HG03097 (cell line): ENCODE data around the gene RASL10B.
"Not testable (repeated sequence)": the region's sequence is repeated elsewhere in the genome, so short reads cannot be mapped to it uniquely, and the experiment has no call there.

Source experiments
- ATAC-seq: cut with Tn5 transposase; IDR thresholded peaks from one replicate; pipeline ENCODE4 v1.9.1; 2021; ENCODE audit not compliant: unreplicated experiment, low FRiP score

RASL10B gene

DNA sequence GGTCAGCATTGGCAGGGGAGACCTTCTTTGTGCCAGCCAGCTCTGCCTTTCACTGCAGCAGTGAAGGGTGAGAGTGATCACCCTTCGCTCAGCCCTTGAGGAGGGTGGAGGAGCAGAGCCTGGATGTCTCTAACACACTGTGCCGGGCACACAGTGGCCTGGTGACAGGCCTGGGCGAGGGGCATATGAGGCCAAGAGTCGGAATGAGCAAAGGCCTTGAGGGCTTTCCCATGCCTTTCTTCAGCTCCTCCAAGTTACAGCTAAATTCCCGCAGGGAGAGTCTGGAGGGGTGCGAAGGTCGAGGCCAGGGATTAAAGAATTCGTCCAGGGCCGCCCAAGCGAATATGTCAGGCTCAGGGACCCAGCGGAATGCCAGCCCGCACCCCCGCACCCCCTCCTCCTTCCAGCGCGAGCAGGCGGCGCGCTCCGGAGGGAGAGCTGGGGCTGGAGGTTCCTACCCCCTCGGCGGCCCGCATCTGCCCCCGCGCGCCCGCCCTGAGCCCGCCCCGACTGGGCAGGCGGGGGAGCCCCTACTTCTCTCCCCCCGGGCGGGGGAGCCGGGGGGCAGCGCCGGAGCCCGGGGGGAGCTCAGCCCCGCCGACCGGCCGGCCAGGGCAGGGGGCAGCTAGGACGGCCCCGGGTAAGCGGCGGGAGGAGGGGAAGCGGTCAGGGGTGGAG is at the start of gene RASL10B:
Gene RASL10B (plus strand): TSS at position 401 of the 678 bp plus-strand sequence. CDS start 3,546 bp downstream, outside the sequence.
- no peak for ATAC-seq

GRCh38 chr17:35683591-35683990 is 47.8 kb upstream of the RASL10B start:
- no peak for ATAC-seq

DNA sequence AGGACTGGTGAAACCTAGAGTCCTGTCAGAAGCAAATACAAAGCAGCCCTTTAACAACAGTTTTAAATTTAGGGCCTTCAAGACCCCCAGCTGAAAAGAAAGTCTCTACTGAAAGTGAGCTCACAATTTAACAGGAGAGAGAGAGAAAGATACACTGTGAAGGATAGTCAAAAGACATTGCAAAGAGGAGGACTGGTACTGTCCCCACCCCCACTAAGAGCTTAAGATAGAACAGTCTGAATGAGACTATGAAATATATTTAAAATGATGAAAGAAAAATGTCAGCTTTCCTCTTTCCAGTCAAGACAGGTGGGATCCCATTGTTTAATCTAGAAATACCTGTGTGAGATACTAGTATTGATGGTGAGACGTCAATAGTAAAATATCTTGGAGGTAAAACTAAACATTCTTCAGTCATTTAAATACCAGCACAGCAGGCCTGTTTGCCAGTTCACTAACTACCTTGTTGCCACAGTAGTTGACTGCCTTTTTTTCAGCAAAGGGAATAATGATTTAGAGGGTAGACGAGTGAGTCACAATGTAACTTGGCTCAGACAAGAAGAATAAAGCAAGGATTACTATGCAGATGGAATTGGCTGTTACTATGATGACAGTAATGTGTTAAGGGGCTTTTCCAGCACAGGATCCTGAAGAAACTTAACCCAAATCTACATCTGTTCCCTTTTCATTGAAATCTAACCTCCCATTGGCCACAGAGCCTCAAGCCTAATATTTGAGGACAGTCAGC is 47.2 kb upstream of the RASL10B start:
- no peak for ATAC-seq

DNA sequence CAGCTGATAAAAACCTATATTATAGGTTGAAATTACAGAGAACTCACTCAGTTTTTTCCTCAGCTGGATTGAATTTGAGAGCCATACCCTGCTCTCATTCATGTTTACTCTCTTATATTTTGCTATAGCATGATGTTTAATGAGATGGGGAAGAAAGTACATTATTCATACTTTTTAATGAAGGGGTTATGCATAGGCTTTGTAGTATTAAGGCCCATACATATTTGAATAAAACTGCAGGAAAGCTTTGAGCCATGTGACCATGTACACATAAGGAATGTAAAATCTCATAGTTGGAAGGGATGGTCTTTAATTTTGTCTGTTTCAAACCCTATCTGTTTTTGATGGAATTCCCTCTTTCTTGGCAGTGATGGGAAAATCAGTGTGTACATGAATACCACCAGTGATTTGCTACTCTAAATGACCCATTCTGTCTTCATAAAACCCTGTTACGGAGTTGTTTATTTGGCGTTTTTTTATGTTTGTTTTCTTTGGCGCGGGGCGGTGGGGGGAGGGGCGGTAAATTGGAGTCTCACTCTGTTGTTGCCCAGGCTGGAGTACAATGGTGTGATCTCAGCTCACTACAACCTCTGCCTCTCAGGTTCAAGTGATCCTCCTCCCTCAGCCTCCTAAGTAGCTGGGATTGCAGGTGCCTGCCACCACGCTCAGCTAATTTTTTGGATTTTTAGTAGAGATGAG is 38.8 kb upstream of the RASL10B start:
- ATAC-seq, result no peak

DNA sequence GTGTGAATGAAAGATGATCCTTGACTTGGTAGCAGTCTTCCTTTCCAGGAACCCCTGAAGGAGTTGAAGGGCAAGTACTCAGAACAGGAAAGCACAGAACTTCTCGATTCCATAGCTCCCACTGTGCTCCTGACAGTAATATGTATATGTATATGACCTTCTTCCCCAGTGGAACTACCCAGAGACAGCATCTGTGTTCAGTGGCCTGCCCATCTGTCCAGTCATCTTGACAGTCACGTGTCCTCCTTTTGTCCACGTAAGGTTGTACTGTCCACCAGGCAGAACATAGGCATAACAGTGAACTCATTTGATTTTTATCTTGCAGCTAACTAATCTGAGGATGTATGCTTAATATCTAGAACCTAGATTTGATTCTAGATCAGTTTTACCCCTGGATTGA is 37.8 kb upstream of the RASL10B start:
- no peak for ATAC-seq

DNA sequence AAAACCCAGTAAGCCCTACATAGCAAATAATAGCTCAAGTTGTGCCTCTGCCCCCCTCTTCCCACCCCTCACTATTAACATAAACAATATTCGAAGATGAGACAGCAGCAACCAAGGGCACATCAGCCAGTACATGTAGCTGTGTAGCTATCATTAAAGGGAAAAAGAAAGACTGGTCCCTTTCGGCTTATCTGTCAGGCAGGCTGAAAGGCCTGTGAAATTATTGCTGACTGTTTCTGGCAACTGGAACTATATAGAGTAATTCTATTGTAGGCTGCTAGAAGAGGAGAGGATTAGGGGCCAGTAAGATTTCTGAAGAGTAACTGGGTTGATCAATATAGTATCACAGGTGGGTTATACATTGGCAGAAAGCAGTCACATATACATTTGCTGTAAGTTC is 36.5 kb upstream of the RASL10B start:
- ATAC-seq, result no peak

GRCh38 chr17:35695613-35696012 is 35.8 kb upstream of the RASL10B start:
- no peak for ATAC-seq

- no peak for ATAC-seq
Measured at GRCh38 chr17:35698800-35699199, 32.6 kb upstream of the RASL10B start.

- no peak for ATAC-seq
Measured at GRCh38 chr17:35700150-35700549, 31.3 kb upstream of the RASL10B start.

DNA sequence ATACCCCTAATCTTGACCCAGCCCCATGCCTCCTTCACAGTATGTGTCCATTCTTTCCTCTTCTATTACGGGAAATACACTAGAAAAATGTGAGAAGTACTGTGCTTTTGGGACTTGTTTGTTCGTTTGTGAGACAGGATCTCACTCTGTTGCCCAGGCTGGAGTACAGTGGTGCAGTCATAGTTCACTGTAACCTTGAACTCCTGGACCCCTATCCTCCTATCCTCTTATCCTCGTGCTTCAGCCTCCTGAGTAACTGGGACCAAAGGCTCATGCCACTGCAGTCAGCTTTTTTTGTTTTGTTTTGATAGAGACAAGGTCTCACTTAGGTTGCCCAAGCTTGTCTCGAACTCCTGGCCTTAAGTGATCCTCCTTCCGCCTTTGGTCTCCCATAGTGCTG is 29.9 kb upstream of the RASL10B start:
- ATAC-seq, result no peak

GRCh38 chr17:35703308-35703707 is 28.1 kb upstream of the RASL10B start:
- not testable (repeated sequence) for ATAC-seq

DNA sequence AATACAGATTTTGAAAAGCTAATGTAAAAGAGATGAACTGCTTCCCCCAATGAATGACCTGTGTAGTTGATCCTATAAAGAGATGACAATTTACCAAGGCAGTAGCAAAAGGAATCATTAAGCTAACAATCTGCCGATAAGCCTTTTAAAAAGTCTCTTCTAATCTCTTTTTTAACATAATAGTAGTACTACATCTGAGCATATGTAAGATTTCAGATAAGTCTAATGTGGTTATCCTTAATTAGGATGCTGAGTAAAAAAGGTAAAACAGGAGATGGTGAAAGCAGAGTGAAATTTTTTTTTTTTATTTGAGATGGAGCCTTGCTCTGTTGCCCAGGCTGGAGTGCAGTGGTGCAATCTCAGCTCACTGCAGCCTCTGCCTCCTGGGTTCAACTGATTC is 26.2 kb upstream of the RASL10B start:
- no peak for ATAC-seq

DNA sequence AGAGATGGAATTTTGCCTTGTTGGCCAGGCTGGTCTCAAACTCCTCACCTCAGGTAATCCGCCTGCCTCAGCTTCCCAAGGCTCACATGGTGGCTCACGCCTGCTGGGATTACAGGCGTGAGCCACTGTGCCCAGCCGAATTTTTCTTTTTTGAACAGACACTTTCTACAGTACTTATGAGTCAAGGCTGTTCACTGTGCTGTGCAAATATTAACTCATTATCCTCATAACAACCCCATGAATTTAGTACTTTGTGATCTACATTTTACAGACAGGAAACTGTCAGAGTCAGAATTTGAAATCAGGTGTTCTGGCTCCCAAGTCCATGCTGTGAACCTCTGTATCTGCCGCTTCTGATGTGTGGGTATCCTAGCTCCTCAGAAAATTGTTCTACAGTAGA is 25.7 kb upstream of the RASL10B start:
- no peak for ATAC-seq

DNA sequence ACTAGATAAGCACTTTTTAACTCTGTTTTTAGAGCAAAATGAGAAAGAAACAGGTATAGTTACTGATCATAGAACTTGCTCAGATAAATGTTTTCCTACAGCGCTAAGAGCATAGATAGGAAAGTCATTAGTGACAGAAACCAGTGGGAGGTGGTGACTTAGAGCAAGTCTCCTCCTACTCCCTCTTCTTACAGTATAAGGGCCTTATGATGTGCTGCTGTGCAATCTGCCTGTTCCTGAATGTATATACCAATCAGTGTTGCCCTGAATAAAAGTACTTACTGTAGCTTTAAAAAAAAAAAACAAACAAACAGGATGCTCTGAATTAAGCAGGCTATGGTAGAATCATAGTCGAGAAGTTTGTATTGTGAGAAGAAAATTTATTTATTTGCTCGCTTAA is 23.3 kb upstream of the RASL10B start:
- no peak for ATAC-seq

GRCh38 chr17:35708951-35709350 is 22.5 kb upstream of the RASL10B start:
- ATAC-seq, result no peak

GRCh38 chr17:35709874-35710273 is 21.6 kb upstream of the RASL10B start:
- no peak for ATAC-seq

GRCh38 chr17:35710950-35711349 is 20.5 kb upstream of the RASL10B start:
- no peak for ATAC-seq

GRCh38 chr17:35713069-35713728 is 18.2 kb upstream of the RASL10B start:
- no peak for ATAC-seq

- no peak for ATAC-seq
Measured at GRCh38 chr17:35714988-35715387, 16.5 kb upstream of the RASL10B start.

DNA sequence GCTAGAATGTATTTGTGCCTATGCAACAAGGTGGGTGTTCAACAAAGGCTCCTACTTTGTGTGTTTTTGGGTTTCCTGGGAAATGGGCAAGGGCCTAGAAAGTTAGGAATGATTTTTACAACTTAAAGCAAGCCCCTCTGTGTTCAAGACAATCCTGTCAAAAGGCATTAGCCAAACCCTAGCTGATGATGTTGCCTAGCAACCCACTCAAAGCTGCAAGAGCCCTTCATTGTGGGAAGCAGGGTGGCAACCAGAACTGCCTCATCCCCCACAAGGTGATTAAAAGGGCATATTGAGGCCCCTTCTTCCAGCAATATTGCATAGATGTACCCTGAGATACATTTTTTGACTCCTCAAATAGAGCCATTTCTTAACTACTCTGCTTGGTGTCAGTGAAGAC is 16.0 kb upstream of the RASL10B start:
- no peak for ATAC-seq

DNA sequence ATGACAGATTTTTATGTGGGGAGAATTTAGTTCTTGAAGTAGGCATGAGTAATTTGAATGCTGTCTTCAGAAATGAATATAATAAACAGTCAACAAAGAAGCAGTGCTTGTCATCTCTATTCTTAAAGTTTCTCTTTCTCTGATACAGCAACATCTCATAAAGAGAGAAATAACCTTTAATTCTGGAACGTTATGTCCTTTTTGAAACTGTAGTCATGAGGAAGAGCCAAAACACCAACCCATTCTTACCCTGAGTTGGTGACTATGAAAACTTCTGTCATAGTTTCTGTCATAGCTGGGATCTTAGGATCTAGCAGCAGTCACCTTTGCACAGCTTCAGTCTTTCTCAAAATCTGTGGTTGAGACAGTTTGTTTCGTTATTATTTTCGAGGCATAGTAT is 15.3 kb upstream of the RASL10B start:
- ATAC-seq, result no peak
